VCaP (cell line): ENCODE measurements around the gene PNMA6A.
"Not testable (repeated sequence)": the region's sequence is repeated elsewhere in the genome, so short reads cannot be mapped to it uniquely, and the experiment has no call there.

Experiments
- H3K27ac ChIP-seq: fragments of 450-650 bp; 2 replicates; pipeline ENCODE4 v1.5.1; 2017
- TF ChIP-seq, protein P1 (sequence below): fragments of 450-650 bp; conservative IDR thresholded peaks from 2 replicates; pipeline ENCODE4 v1.5.1; 2017; ENCODE audit warnings: mild to moderate bottlenecking, moderate library complexity

PNMA6A gene

GRCh38 chrX:153102418-153102817, 30.2 kb downstream of the PNMA6A start:
- no peak overlapping the region for H3K27ac ChIP-seq
- TF ChIP-seq, protein P1, sequence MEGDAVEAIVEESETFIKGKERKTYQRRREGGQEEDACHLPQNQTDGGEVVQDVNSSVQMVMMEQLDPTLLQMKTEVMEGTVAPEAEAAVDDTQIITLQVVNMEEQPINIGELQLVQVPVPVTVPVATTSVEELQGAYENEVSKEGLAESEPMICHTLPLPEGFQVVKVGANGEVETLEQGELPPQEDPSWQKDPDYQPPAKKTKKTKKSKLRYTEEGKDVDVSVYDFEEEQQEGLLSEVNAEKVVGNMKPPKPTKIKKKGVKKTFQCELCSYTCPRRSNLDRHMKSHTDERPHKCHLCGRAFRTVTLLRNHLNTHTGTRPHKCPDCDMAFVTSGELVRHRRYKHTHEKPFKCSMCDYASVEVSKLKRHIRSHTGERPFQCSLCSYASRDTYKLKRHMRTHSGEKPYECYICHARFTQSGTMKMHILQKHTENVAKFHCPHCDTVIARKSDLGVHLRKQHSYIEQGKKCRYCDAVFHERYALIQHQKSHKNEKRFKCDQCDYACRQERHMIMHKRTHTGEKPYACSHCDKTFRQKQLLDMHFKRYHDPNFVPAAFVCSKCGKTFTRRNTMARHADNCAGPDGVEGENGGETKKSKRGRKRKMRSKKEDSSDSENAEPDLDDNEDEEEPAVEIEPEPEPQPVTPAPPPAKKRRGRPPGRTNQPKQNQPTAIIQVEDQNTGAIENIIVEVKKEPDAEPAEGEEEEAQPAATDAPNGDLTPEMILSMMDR = no peak

DNA sequence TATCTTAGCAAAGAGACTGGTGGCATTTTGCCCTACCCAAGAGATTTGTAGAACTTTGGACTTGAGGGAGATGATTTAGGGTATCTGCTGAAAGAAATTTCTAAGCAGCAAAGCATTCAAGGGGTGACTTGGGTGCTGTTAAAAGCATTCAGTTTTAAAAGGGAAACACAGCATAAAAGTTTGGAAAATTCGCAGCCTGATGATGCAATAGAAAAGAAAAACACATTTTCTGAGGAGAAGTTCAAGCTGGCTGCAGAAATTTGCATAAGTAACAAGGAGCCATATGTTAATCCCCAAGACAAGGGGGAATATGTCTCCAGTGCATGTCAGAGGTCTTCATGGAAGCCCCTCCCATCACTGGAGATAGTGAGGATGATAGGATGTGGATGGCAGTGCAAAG, 32.7 kb downstream of the PNMA6A start:
- not testable (repeated sequence) for H3K27ac ChIP-seq

DNA sequence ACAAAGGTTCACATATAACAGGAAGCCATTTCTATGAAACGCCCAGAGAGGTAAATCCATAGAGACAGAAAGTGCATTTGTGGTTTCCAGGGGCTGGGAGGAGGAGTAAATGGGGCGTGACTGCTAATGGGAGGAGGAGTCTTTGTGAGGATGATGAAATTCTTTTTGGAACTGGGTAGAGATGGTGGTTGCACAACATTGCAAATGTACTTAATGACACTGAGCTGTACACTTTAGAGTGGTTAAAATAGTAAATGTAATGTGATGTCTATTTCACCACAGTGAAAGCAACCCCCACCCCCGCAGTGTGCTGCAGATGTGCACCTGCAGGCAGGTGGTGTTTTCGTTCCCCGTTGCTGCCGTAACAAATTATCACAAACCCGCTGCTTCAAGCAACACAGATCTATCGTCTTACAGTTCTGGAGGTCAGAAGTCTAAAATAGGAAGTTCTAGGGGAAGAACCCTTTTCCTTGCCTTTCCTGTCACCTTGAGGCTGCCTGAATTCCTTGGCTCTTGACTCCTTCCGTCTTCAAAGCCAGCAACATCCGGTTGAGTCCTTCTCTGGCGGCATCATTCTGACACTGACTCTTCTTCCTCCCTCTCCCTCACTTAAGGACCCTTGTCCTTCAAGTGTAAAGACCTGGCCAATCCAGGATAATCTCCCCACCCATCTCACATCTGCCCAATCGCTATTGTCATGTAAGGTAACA, 34.0 kb downstream of the PNMA6A start:
- not testable (repeated sequence) for H3K27ac ChIP-seq

GRCh38 chrX:153110735-153111134, 38.5 kb downstream of the PNMA6A start:
- not testable (repeated sequence) for H3K27ac ChIP-seq

DNA sequence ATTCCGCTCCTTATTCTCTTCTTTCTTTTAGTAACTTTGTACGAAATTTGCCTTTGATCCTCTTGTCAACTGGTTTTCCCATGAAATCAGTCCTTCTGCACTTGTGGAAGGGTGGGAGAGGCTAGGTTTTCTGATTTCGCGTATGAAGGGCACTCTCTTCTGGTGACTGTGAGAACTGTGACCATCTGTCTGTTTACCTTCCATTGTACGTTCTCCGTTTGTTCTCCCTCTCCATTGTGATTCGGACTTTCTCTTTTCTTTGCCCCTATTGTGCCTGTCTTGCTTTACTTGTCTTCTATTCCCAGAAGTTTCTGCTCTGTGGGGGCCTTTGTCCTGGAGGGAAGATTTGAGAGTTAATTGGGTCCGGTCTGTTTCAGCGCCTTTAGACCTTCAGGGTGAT, 41.6 kb downstream of the PNMA6A start:
- H3K27ac ChIP-seq = not testable (repeated sequence)

DNA sequence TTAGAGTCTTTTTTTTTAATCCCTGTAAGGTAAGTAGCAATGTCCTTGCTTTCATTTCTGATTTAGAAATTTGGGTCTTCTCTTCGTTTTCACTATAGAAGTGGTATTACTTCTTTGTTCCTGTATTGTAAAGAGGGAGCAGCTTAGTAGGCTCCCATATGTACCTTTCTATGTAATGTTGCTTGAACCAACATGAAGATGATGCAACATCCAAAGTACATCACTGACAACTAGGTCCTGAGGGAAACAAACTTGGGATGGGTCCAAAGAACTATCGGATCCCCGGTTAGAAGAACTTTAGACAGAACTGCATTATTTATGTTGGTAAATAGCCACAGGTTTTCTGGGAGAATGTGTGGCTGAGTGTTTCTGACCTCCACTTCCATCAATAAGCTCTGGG, 45.5 kb downstream of the PNMA6A start:
- not testable (repeated sequence) for H3K27ac ChIP-seq

DNA sequence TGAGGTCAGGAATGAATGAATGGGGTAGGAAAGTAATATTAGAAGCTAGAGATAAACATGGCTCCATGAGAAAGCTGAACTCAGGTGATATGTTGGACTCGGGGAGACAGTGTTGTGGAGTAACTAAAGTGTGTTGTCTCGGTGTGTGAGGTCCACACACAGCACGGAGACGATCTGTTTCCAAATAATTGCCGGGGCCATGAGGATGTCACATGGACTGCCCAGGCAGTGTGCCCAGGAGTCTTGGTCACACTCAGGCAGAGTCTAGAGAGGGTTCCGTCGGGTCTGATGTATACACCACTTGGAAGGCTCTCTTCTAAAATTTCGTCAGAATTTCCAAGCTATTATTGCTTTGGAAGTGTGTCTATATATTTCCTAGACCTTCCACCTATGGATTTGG, 48.0 kb downstream of the PNMA6A start:
- H3K27ac ChIP-seq = not testable (repeated sequence)

- not testable (repeated sequence) for H3K27ac ChIP-seq
These were observed 51.2 kb downstream of the PNMA6A start for GRCh38 chrX:153123468-153123867.
